GM21786 (cell line): ENCODE data around the gene NANOS3.
A peak's percentile ranks its signal among the peaks of the same experiment; 100 is the strongest.
"Not testable (repeated sequence)": the region's sequence is repeated elsewhere in the genome, so short reads cannot be mapped to it uniquely, and the experiment has no call there.

Experiments
- ATAC-seq: cut with Tn5 transposase; IDR thresholded peaks from one replicate; pipeline ENCODE4 v1.9.1; 2021; ENCODE audit not compliant: unreplicated experiment

Gene NANOS3

GRCh38 chr19:13843104-13843921 is 33.6 kb upstream of the NANOS3 start:
- ATAC-seq, result no peak

DNA sequence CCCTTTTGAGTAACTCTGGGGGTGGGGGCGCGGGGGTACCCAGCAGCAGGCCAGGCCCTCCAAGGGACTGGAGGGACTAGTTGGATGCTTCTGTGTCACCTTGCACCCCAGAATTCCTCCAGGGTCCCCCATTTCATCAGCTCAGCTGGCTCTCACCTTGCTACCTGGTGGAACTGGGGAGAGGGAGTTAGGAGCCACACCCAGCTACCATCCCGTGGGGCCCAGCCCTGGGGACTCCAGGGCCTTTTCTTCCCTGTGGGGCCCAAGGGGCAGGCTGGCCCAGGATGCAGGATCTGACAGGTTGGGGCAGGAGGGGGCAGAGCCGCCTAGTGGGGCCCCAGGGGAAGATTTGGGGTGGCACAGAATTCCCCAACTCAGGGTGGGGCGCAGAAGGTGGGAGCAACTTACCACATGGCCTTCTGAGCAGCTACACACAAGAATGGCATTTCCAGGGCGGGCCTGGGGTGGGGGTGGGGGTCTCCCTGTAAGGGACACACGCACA is 32.8 kb upstream of the NANOS3 start:
- no peak for ATAC-seq

- ATAC-seq, result peak; percentile 49
Measured at GRCh38 chr19:13846557-13847406, 30.2 kb upstream of the NANOS3 start.

DNA sequence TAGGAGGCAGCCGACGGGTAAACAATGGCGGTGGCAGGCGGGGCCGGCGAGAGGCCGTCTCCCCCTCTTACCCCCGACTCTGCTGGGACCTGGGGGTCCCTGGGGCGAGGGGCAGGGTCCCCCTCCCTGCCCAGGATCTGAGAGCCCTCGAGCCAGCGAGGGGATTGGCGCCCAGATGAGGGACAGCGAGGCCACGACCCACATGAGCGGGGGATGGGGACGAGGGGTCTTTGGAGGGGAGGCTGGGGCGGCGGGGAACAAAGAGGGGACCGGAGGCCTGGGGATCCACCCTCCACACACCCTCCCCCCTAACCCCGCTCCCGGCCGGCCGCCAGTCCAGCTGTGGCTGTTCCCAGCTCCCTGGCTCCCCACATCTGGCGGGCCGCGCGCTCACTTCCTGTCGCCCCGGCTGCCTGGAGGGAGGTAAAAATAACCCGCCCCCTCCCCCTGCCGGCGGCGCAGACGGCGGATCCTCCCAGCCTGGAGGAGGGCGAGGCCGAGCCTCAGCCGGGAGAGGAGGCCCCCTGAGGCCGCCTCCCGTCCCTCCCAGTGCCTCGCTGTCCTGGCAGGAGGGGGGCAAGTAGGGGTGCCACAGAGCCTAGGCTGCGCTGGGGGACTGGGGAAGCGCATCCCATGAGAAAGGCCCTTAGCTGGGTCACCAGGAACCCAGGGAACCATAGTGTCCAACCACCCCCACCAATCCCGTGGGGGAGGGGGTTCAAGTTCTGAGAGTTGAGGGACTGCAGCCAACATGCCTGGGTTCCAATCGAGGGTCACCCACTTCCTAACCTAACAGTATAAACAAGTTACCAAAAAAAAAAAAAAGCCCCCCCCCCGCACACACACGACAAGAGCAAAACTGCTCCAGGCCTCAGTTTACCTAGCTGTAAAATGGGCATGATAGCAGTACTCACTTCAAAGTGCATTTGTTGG is 29.3 kb upstream of the NANOS3 start:
- ATAC-seq, result peak; percentile 30

GRCh38 chr19:13848340-13848677 is 28.6 kb upstream of the NANOS3 start:
- no peak for ATAC-seq

- no peak for ATAC-seq
Measured at GRCh38 chr19:13848798-13849676, 27.9 kb upstream of the NANOS3 start.

DNA sequence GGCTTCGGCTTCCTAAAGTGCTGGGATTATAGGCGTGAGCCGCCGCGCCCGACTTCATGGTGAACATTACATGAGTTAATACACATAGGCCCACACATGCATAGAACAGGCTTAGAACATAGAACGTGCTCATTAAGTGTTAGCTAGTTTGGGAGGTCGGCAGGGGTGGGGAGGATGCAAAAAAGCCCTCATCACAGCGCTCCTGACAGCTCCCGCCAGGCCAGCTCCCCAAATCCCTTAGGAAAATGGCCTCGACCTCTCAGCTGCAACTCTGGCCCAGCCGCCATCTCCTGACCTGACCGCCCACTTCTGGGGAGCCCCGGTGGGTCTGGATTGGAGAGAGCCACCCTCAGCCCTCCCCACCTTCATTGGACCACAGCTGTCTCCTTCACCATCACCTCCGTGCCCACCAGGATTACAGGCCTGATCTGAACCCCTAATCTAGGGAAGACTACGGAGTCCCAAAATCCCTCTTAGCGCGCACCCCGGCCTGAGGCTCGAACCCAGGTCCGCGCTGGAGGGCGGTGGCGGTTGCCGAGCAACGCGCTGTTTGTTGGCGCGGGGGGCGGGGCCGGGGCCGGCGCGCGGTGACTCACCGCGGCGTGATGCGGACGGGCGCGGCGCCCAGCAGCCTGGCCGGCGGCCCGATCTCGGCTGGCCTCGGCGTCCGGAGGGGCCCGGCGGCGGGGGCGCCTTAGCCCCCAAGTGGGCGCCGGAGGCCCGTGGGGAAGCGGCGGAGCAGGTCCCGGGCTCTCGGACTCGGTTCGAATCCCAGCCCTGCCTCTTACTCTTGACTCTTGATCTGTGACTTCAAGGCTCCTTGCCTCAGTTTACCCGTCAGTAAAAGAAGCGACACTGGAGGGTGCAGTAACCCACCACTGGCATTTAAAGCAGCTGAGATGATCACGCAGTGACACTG is 26.7 kb upstream of the NANOS3 start:
- no peak for ATAC-seq

- no peak for ATAC-seq
Measured at GRCh38 chr19:13850910-13851733, 25.8 kb upstream of the NANOS3 start.

DNA sequence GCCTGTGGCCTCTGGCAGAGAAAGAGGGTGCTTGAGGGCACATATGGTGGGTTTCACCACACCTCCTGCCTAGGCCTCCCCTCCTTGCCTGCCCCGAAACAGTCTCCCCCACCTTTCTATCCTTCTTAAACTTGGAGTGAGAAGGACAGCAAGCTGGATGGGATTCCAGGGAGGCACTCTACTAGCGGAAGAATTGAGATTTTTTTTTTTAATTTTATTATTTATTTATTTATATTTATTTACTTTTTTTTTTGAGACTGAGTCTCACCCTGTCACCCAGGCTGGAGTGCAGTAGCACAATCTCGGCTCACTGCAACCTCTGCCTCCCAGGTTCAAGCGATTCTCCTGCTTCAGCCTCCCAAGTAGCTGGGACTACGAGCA is 25.2 kb upstream of the NANOS3 start:
- not testable (repeated sequence) for ATAC-seq

GRCh38 chr19:13852171-13852707 is 24.7 kb upstream of the NANOS3 start:
- not testable (repeated sequence) for ATAC-seq

DNA sequence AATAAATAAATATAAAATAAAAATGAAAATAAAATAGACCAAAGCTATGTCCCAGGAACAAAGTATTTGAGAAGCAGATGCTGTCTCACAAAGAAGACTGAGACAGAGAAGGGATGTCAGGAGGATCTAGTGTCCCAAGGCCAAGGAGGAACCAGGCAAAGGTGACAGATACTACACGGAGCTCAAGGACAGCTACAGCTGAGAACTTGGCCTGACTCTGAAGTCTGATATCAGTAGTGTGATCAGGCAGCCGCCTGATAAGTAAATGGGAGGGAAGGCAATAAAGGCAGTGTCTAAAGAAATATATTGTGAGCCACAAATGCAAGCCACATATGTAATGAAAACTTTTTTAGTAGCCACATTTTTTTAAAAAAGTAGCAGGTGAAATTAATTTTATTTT is 20.4 kb upstream of the NANOS3 start:
- ATAC-seq, result no peak

GRCh38 chr19:13859361-13859880 is 17.5 kb upstream of the NANOS3 start:
- no peak for ATAC-seq

DNA sequence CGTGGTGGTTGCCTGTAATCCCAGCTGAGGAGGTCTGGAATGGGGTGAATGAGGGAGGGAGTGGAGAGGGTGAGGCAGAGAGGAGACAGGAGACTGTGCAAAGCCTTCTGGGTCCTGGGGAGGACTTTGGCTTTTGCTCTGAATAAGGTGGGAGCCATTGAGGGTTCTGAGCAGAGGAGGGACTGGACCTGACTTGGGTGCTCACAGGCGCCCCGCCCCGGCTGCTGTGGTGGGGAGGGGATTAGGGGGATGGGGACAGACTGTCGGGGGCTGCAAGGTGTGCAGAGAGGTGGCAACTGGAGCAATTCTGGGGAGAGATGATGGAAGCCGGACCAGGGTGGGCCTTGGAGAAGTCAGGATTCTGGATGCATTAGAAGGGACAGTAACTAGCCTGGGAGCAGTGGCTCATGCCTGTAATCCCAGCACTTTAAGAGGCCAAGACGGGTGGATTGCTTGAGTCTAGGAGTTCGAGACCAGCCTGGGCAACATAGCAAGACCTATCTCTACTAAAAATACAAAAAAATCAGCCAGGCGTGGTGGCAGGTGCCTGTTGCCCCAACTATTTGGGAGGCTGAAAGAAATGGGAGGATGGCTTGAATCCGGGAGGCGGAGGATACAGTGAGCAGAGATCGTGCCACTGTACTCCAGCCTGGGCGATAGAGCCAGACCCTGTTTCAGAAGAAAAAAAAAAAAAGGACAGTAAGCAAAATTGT is 16.1 kb upstream of the NANOS3 start:
- no peak for ATAC-seq

GRCh38 chr19:13861392-13861713 is 15.6 kb upstream of the NANOS3 start:
- ATAC-seq, result no peak

DNA sequence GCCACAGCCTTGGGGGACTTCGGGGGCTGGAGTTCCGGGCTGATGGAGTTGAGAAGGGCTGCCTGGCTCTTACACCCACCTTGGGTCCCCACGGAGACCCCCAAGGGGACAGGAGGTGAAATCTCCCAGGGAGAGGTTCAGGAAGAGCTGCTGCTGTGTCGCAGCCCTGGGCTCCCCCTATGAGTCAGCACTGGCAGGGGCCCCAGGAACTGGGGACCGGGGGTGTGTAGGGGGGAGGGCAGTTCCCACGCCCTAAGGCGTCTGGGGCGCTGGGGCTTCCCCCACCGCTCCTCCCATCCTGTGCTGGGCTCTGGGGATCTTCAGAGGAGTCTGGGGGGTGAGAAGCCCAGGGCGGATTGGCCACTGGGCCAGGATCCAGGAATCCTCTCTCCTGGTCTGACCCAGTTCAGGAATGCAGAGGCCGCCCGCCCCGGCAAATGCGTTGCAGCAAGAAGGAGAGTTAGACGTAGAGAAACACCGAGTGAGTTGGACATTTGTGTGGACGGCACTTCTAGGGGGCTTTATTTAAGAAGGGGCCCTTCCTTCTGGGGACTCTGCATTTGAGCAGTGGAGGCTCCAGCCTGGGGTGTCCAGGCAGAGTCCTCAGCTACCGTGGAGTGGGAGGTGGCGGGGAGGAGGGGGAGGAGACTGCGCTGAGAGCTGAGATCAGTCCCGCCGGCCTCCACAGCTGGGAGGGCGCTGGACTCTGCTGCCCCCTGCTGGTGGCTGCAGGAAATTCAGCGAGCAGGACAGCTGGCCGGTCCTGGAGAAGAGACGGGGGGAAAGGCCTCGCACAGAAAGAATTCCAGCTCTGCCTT is 15.0 kb upstream of the NANOS3 start:
- peak; percentile 67 for ATAC-seq

DNA sequence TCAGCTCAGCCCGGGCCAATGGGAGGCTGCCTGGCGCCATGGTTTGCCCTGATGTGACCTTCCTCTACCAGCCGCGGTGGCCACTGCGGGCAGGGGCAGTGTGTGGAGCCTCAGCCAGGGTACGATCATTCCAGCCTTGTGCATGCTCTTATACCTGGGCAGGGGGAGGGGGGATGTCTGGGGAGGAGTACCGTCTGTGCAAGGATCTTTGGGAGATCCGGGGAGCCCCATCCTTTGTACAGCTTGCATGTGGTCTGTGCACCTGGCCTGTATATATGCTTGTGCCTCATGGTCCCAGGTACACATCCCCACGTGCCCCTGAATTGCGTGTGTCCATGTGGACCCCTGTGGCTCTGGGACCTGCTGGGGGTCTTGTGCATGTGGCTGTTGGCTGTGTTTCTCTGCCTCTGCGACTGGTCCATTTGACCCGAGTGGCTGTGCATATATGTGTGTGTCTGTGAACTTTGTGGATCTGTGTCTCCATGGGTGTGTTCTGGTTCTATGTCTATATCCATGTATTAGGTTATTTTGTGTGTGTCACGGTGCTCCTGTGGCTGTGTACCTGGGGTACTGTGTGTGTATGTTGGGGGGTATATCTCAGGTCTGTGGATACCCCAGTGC is 12.8 kb upstream of the NANOS3 start:
- ATAC-seq, result no peak
